Testis (tissue), 2 donors: ENCODE measurements around the gene MACROH2A1.

ENCODE experiments used
- CTCF ChIP-seq, 3 experiments: fragments of 450-650 bp in 2 of 3; fragments of 200-600 bp in 1 of 3; sonication (generic) in 1 of 3; IDR thresholded peaks; one replicate each; pipeline ENCODE4 v1.5.1; 2016 to 2019; ENCODE audit warnings: antibody characterized with exemption in 3 of 3, mild to moderate bottlenecking in 2 of 3, moderate library complexity in 1 of 3
- POLR2A ChIP-seq: fragments of 450-650 bp; IDR thresholded peaks from one replicate; pipeline ENCODE4 v1.6.1; 2017; ENCODE audit warnings: antibody characterized with exemption, mild to moderate bottlenecking, moderate library complexity

GRCh38 chr5:135308752-135309151 is 90.3 kb downstream of the MACROH2A1 start:
- no peak for TF ChIP-seq CTCF (IDR thresholded peaks at IDR 0.05)
- TF ChIP-seq POLR2A: no peak
